ENCODE measurements around the gene ARHGEF37.
"Not testable (repeated sequence)": the region's sequence is repeated elsewhere in the genome, so short reads cannot be mapped to it uniquely, and the experiment has no call there.

Gene ARHGEF37

DNA sequence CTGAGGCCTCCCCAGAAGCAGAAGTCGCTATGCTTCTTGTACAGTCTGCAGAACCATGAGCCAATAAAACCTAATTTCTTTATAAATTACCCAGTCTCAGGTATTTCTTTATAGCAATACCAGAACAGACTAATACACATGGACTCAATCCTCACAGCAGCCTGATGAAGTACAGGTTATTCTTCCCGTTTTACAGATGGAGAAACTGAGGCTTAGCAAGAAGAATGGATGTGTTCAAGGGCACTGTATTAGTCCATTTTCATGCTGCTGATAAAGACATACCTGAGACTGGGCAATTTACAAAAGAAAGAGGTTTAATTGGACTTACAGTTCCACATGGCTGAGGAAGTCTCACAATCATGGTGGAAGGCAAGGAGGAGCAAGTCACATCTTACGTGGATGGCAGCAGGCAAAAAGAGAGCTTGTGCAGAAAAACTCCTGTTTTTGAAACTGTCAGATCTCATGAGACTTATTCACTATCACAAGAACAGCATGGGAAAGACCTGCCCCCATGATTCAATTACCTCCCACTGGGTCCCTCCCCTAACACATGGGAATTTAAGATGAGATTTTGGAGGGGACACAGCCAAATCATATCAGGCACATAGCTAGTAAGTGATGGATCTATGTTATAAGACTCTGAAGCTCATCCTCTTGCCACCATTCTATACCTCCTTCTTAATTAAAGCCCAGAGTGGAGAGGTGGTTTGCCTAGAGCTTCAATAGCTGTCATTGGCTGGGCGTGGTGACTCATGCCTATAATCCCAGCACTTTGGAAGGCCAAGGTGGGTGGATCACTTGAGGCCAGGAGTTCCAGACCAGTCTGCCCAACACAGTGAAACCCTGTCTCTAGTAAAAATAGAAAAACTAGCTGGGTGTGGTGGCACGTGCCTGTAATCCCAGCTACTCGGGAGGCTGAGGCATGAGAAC lies 67.4 kb downstream of the ARHGEF37 start:
- DNase-seq (ENCODE audit: low read depth), result not testable (repeated sequence)

DNA sequence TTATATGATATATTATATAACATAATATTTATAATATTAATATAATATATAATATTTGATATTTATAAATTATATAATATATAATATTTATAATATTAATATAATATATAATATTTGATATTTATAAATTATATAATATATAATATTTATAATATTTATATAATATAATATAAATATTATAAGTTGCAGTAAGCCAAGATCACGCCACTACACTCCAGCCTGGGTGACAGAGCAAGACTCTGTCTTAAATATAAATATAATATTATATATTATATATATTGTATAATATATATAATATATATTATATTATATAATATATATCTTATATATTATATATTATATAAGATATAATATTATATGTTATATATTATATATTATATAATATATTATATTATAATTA lies 68.4 kb downstream of the ARHGEF37 start:
- not testable (repeated sequence) for DNase-seq (ENCODE audit: low read depth)

DNA sequence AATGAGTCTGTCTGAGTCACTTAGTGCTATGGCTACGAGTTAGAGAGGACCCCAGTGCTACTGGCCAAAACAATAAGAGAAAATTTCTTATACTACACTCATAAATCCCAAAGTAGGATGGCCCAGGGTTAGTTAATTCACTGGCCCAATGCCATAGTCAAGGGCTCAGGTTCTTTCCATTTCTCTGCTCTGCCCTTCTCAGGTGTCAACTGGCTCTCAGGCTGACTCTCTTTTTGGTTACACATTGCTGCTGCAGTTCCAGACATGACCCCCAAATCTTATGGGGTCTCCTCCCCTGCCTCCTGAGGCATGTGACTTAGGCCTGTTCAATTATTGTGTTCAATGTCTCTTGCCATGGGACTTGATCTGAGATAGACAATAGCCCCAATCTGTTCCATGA lies 70.4 kb downstream of the ARHGEF37 start:
- no peak for DNase-seq (ENCODE audit: low read depth)

DNA sequence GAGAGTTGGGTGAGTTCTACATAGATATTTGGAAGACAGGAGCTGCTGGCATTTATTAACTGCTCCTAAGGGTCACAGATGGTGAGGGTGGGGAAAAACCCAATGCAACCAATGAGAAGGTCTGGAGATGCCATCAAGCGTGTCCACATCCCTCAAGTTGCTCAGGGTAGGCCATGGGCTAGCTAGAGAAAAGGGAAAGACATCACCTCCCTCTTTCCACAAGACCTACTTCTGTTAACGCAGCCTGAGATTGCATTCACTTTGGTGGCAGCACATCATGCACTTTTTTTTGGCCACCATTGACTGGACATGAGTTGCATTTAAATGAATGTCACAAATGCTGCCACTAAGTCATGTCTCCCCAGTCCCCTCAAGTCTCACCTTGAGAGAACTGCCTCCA lies 71.4 kb downstream of the ARHGEF37 start:
- DNase-seq (ENCODE audit: low read depth), result no peak

DNA sequence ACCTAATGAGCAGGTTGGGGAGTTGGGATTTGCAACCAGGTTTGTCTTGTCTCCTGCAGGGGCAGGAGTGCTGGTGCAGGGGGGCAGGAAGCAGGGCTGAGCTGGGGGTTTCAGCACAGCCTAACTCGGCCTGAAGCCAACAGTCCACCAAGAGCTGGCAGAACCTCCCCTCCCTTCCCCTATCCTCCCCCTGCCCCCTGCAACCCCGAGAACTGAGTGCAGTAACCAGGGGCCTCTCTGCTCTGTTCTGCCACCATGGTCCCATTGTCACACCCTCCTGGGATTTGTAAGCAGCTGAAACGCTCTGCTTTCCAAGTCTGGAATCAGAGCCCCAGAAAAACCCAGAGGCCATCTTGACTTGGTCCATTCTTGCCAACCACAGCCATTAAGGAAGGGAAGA lies 72.9 kb downstream of the ARHGEF37 start:
- DNase-seq (ENCODE audit: low read depth), result no peak

DNA sequence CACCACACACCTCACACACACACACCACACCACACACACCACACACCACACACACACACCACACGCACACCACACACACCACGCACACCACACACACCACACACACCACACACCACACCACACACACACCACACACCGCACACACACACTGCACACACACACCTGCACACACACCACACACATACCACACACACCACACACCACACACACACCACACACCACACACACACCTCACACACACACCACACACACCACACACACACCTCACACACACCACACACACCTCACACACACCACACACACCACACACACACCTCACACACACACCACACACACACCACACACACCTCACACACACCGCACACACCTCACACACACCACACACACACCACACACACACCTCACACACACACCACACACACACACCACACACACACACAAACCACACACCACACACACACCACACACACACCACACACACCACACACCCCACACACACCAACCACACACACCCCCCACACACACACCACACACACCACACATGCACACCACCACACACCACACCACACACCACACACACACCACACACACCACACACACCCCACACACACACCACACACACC lies 73.7 kb downstream of the ARHGEF37 start:
- DNase-seq (ENCODE audit: low read depth), result no peak

DNA sequence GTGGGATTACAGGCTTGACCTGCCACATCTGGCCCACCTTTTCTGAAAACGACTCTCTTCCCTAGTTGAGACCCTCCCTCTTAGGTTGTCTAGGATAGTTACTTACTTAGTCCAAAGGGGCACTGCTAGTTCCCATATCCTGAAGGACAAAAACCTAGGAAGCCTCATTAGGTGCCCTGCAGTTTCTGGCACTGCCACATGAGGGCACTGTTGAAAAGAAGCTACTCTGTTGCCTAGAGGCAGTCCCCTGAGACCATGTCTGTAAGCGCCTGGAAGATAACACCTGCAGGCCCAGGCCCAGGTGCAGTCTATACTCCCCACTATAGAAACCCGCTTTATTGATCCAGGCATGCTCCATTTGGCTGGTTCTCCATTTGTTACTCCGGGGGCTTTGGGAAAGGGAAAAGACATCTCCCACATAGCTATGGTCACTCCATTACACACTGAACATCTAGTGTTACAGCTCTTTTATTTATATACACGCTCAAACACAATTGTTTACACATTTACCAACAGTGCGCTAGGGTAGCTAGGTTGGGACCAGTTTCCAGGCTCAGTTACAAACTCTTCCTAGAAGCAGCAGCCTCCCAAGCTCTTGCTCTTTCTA lies 75.4 kb downstream of the ARHGEF37 start:
- DNase-seq (ENCODE audit: low read depth), result no peak

DNA sequence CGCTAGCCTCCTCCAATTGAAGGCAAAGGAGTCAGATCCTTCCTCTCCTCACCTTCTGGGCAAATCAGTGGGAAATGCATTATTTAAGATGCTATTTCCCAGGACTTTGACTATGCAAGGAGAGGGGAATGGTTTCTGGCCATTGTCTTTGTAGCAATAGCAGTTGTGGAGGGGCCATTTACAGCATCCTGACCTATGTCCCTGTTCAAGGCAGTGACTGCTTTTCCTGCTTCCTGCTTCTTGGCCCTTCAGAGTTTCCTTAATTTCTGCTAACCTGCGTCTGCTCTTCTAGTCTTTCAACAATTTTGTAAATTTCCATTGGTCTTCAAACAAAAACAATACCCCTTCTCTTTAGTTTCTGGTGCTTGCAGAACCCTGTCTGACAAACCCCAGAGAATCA lies 76.0 kb downstream of the ARHGEF37 start:
- DNase-seq (ENCODE audit: low read depth), result no peak

DNA sequence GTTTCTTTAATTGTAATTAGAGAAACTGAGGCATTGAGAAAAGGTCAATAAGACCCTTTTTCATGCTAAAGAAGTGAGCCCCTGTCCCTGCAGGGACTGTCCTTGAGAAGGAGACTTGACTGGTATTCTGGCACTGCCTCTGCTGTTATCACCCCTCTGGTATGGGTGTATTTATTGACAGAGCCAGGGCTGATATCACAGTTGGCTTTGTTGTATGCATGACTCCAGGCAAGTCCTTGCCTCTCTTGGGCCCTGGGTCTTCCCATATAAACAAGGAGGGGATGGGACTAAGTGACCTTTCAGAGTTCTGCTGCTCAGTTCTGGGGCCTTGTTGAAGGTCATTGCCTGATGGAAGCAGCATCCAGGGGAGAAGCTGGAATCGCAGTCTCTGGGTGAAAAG lies 77.0 kb downstream of the ARHGEF37 start:
- DNase-seq (ENCODE audit: low read depth), result no peak

DNA sequence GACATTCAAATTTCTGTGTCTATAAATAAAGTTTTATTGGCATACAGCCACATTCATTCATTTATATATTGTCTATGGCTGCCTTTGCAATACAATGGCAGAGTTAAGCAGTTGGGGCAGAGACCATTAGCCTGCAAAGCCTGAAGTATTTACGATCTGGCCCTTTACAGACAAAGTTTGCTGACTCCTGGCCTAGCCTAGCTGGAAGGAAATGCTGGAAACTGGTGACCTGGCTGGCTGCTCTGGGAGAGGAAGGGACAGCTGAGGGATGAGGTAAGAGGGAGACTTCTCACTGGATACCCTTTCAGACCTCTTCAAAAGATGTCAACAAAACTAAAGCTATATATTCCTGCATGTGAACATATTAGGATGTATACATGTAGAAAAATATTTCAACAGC lies 82.8 kb downstream of the ARHGEF37 start:
- no peak for DNase-seq (ENCODE audit: low read depth)

DNA sequence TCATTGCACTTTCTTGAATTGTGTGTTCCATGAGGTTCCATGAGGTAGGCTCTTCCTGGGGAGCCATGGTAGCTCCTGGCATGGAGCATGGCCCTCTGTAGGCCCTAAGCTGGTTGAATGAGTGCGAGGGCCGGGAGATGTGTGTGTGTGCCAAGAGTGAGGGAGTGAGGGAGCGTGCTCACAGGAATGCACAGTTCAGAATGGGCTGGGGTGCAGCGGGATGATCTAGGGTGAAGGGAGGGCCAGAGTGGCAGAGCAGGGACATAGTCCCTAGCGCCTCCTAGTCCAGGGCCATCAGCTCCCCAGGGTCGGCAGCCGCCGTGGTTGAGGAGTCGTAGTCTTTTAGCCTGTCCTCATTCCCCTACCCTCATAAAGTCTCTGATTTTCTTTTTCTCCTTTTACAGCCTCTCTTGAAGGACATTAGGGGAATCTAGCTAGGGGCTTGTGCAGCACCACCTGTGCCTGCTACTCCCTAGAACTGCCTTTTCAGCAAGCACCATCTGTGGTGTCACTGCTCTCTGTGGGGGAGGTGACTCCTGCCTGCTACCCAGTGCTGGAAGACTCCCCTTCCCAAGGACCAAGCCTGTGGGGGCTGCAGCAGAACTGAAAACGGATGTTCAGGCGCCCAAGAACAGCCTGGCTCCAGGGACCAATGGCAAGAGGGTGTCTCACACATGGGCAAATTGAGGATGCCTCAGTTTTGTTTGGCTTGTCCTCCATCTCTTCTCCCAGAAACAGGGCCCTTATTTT lies 83.5 kb downstream of the ARHGEF37 start:
- no peak for DNase-seq (ENCODE audit: low read depth)

DNA sequence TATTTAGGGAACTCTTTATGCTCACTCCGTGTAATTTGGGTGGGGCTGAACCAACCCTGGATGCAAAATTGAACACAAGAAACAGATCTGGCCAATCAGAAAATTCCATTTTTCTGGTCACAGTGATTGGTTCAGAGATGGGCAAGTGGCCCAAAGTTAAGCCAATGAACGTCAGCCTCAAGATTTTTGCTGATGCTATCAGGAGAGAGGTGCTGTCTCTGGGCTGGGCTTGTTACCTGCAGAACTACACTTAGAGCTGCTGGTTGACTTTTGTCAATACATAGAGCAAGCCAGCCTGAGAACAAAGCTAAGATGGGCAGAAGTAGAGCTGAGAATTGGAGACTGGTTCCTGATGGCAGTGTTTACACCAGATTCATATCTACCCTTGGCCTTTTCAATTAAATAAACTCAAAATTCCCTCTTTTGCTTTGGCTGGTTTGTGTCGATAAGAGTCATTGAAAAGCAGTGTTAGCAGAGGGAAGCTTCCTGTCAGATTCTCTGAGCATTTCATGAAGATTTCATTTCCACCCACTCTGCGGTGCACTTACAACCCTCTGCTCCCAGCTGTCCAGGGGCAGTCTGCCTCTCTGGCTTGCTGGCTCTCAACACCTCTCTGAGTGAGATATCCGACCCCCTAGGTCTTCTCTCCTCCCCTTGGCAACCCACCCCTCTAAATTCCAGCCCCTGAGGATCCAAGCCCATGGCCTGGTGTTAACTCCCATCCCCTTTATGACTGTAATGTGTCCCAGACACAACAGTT lies 84.3 kb downstream of the ARHGEF37 start:
- DNase-seq (ENCODE audit: low read depth), result no peak

DNA sequence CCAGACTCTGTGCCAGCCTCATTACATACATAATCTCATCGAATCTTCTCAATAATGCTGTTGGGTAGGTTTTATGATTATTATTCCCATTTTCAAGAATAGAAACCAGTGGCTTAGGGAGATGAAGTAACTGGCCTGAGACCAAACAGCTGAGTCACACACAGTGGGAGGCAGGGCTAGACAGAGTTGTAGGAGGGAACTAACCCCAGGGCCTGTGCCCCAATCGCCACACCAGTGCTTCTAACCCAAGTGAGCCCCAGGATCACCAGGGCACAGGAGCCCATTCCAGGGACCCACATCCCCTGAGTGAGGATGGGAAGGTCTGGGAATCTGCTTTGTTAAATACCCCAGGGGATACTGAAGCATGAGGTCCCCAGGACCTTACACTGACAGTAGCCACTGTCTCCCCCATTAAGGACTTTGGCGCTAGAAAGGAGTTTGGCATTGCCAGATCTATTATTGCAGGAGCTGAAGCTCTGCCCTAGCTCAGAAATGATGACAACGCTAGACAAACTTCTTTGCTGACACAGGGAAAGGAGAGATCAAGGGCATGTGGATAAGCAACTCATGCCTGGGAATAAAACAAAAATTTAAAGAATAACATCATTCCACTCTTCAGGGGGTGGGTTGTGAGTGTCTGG lies 85.0 kb downstream of the ARHGEF37 start:
- DNase-seq (ENCODE audit: low read depth), result no peak

DNA sequence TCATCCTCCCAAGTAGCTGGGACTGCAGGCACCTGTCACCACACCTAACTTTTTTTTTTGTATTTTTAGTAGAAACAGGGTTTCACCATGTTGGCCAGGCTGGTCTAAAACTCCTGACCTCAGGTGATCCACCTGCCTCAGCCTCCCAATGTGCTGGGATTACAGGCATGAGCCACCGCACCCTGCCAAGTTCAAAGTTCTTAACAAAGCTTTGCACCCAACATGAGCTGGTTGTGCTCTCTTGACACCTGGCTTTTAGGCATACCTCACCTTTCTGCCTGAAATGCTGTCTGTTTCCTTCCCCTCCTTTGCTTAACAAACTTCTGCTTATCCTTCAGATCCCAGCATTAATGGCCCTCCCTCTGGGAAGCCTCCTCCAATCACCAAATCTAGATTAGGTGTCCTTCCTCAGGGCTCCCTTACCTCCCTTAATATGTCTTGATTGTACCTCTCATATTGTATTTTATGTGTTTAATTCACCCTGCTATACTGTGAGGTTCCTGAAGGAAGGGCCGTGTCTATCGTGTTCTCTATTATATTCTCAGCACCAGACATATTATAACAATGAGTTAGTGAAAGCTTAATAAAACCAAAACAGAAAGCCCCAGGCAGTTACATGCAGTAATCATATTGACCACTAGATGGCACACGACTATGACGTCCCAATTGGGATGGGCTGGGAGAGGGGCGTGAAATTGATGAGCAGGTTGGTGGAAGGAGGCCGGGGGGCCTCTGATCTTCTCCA lies 86.0 kb downstream of the ARHGEF37 start:
- DNase-seq (ENCODE audit: low read depth), result no peak

DNA sequence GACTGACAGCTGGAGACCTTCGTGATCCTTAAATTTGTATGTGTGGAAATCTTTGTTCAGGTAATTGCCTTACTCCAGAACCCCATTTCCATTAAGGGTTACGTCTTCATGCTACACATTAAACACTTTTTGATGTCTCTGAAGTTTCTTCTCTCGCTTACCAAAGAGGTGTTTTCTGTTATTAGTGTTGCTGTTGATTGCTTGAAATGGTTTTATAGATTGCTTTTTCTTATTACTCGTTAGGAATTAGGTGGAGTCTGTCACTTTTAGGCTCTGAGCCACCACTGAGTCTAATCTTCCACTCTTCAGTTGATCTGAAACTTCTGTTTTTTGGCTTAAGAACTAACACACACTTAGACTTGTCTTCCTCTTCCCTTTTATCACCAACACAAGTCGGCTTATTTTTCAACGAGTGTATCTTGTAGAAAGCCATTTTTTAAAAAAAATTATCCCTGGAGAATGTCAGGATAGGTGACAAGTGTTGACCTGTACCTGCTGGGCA lies 86.6 kb downstream of the ARHGEF37 start:
- DNase-seq (ENCODE audit: low read depth), result no peak

DNA sequence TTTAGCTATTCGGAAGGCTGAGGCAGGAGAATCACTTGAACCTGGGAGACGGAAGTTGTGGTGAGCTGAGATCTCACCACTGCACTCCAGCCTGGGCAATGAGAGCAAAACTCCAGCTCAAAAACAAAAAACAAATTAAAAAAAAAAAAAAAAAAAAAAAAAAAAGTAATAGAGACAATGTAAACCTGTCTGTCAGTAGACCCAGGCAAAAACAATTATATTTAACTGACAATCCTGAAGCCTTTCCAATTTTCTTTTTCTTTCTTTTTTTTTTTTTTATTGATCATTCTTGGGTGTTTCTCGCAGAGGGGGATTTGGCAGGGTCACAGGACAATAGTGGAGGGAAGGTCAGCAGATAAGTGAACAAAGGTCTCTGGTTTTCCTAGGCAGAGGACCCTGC lies 88.0 kb downstream of the ARHGEF37 start:
- DNase-seq (ENCODE audit: low read depth), result not testable (repeated sequence)

DNA sequence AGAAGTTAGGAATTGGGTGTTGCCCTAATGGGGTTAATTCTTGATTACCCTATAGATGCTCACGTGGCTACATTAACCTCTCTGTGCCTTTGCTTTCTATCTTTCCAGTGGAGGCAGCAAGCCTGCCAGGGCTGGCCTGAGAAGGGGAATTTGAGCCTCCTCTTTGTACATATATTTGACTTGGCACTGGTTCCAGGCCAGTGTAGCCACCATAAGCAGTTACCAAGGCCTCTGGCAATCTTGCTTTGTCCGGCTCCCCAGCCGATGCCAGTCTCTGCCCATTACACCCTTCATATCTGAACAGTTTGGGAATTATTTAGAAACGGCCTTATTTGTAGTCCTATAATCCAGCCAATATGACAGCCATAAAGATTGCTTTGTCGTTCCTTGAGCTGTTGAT lies 90.2 kb downstream of the ARHGEF37 start:
- DNase-seq (ENCODE audit: low read depth), result no peak

DNA sequence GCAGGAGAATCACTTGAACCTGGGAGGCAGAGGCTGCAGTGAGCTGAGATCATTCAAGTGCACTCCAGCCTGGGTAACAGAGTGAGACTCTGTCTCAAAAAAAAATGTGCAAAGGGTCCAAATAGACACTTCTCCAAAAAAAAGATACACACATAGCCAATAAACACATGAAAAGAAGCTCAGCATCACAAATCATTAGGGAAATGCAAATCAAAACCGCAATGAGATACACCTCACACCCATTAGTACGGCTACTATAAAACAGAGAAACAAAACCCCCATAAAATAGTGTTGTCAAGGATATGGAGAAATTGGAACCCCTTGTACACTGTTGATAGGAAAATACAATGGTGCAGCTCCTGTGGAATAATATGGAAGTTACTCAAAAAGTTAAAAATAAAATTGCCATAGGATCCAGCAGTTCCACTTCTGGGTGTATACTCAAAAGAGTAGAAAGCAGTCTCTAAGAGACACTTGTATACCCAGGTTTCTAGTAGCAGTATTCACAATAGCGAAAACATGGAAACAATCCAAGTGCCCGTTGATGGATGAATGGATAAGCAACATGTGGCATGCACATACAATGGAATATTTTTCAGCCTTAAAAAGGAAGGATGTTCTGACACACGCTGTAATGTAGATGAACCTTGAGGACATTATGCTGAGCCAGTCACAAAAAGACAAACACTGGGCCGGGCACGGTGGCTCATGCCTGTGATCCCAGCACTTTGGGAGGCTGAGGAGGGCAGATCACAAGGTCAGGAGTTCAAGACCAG lies 91.6 kb downstream of the ARHGEF37 start:
- DNase-seq (ENCODE audit: low read depth), result no peak

DNA sequence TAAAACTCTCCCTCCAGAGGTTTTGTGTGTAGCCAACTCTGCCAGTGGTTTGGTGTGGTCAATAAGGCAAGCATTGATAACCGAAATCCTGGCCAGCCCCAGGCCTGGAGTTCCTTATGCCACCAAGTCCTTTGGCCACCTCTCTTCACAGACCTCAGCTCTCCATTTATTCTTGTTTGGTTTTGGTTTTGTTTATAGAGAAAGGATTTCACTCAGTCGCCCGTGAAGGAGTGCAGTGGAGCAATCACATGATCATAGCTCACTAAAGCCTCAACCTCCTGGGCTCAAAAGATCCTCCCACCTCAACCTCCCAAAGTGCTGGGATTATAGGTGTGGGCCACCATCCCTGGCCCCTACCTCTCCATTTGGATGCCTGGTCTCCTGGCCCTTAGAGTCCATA lies 93.4 kb downstream of the ARHGEF37 start:
- DNase-seq (ENCODE audit: low read depth), result no peak

Measured in stimulated activated CD8-positive, alpha-beta memory T cell treated with anti-CD3 and anti-CD28 coated beads, Interleukin-15, amount 100 ng/mL, for 24 hours (primary cell).